OCI-LY3 (cell line): ENCODE measurements around the gene LRP2.

Source experiments
- H2AFZ ChIP-seq: fragments of 200-600, 300-600 bp; shearing (Covaris generic); 2 replicates; pipeline ENCODE4 v1.6.0; 2014; ENCODE audit warnings: antibody characterized with exemption, low read depth, low read length
- H3K27ac ChIP-seq: fragments of 200-600, 300-600 bp; sonication (generic); 2 replicates; pipeline ENCODE4 v1.5.1; 2014; ENCODE audit warnings: mild to moderate bottlenecking, low read length, moderate library complexity, mixed read lengths
- H3K27me3 ChIP-seq: fragments of 200-600, 300-600 bp; sonication (generic); 2 replicates; pipeline ENCODE4 v1.6.1; 2014; ENCODE audit warnings: low read depth, low read length, mixed read lengths
- H3K36me3 ChIP-seq: fragments of 200-600, 300-600 bp; sonication (generic); replicated peaks from 2 replicates; pipeline ENCODE3; 2014; ENCODE audit warnings: low read depth, low read length, mixed read lengths
- H3K4me1 ChIP-seq: fragments of 300-600, 200-600 bp; sonication (generic); 2 replicates; pipeline ENCODE4 v1.6.1; 2014; ENCODE audit warnings: low read length, mixed read lengths
- H3K4me2 ChIP-seq: fragments of 200-600, 300-600 bp; sonication (generic); 2 replicates; pipeline ENCODE4 v1.6.1; 2014; ENCODE audit warnings: low read length, mixed read lengths
- H3K4me3 ChIP-seq: fragments of 300-600, 200-600 bp; sonication (generic); 2 replicates; pipeline ENCODE4 v1.5.1; 2014; ENCODE audit warnings: antibody characterized with exemption, mild to moderate bottlenecking, low read length, moderate library complexity
- H3K79me2 ChIP-seq: fragments of 300-600, 200-600 bp; shearing (Covaris generic); 2 replicates; pipeline ENCODE4 v1.6.1; 2014; ENCODE audit warnings: mild to moderate bottlenecking, low read length, mixed read lengths
- H3K9ac ChIP-seq: fragments of 300-600, 200-600 bp; shearing (Covaris generic); 2 replicates; pipeline ENCODE4 v1.6.0; 2014; ENCODE audit warnings: mild to moderate bottlenecking, low read length, moderate library complexity
- H3K9me3 ChIP-seq: fragments of 200-600, 300-600 bp; shearing (Covaris generic); 2 replicates; pipeline ENCODE4 v1.6.1; 2014; ENCODE audit warnings: low read length, mixed read lengths; ENCODE audit not compliant: insufficient read depth
- H4K20me1 ChIP-seq: fragments of 200-600, 300-600 bp; sonication (generic); 2 replicates; pipeline ENCODE4 v1.6.1; 2016; ENCODE audit warnings: low read length, mixed read lengths; ENCODE audit not compliant: insufficient read depth
- CTCF ChIP-seq: fragments of 200-600, 300-600 bp; sonication (generic); IDR thresholded peaks from 2 replicates; pipeline ENCODE4 v1.5.1; 2014; ENCODE audit warnings: antibody characterized with exemption, low read length, low read depth
- EZH2phosphoT487 ChIP-seq: fragments of 200-600 bp; shearing (Covaris generic); IDR thresholded peaks from 2 replicates; pipeline ENCODE4 v1.6.1; 2018; ENCODE audit warnings: antibody characterized with exemption, mixed run types, low read depth

The LRP2 gene

GRCh38 chr2:169221745-169222369 lies 140.5 kb downstream of the LRP2 start:
- peak overlapping the region; percentile 52 for H3K4me2 ChIP-seq
- H4K20me1 ChIP-seq = no peaks in the 10 kb centered on the region
- peaks cover 10% of the 10 kb centered on the region for H3K4me1 ChIP-seq
- peak overlapping the region; percentile 55; the same call in 1 of the 2 replicates for H2AFZ ChIP-seq
- no peaks in the 10 kb centered on the region for H3K27me3 ChIP-seq
- H3K4me3 ChIP-seq = peak overlapping the region; percentile 16; the same call in 1 of the 2 replicates
- H3K9ac ChIP-seq = no peak overlapping the region
- no peaks in the 10 kb centered on the region for H3K9me3 ChIP-seq
- no peaks in the 10 kb centered on the region for H3K79me2 ChIP-seq
- TF ChIP-seq EZH2phosphoT487 = no peak
- peak; percentile 73 for TF ChIP-seq CTCF
- no peaks in the 10 kb centered on the region for H3K36me3 ChIP-seq
- no peak overlapping the region for H3K27ac ChIP-seq

GRCh38 chr2:169210917-169211316 lies 151.4 kb downstream of the LRP2 start:
- no peaks in the 10 kb centered on the region for H3K27me3 ChIP-seq
- H3K4me2 ChIP-seq = no peak overlapping the region
- no peak overlapping the region for H3K27ac ChIP-seq
- H3K79me2 ChIP-seq = no peaks in the 10 kb centered on the region
- no peaks in the 10 kb centered on the region for H3K9me3 ChIP-seq
- no peak for TF ChIP-seq CTCF
- TF ChIP-seq EZH2phosphoT487 = no peak
- no peaks in the 10 kb centered on the region for H4K20me1 ChIP-seq
- H3K36me3 ChIP-seq = no peaks in the 10 kb centered on the region
- no peak overlapping the region for H2AFZ ChIP-seq
- H3K9ac ChIP-seq = no peak overlapping the region
- H3K4me3 ChIP-seq = no peak overlapping the region
- H3K4me1 ChIP-seq = peaks cover 8% of the 10 kb centered on the region

GRCh38 chr2:169208026-169208425 lies 154.3 kb downstream of the LRP2 start:
- Histone ChIP-seq H3K36me3 (no peaks in the 10 kb centered on the region), H3K27ac (no peak overlapping the region), H3K4me1 (no peaks in the 10 kb centered on the region), H3K4me2 (no peak overlapping the region), H3K9me3 (no peaks in the 10 kb centered on the region), H3K27me3 (no peaks in the 10 kb centered on the region), H4K20me1 (no peaks in the 10 kb centered on the region), H2AFZ (no peak overlapping the region), H3K79me2 (no peaks in the 10 kb centered on the region), H3K4me3 (no peak overlapping the region), H3K9ac (no peak overlapping the region)
- TF ChIP-seq CTCF = no peak
- no peak for TF ChIP-seq EZH2phosphoT487

GRCh38 chr2:169205176-169205575 lies 157.2 kb downstream of the LRP2 start:
- Histone ChIP-seq H3K27ac (no peak overlapping the region), H3K9ac (no peak overlapping the region), H2AFZ (no peak overlapping the region), H4K20me1 (no peaks in the 10 kb centered on the region), H3K4me3 (no peak overlapping the region), H3K27me3 (peaks cover 7% of the 10 kb centered on the region; the same call in 1 of the 2 replicates), H3K4me1 (no peaks in the 10 kb centered on the region), H3K79me2 (no peaks in the 10 kb centered on the region), H3K4me2 (no peak overlapping the region), H3K36me3 (no peaks in the 10 kb centered on the region), H3K9me3 (no peaks in the 10 kb centered on the region)
- TF ChIP-seq EZH2phosphoT487 (no peak), CTCF (no peak)
